GM12878 (cell line): Measurements from ENCODE around the gene IGSF8. TPM values are rescaled to one million over a fixed set of nuclear protein-coding genes. Genes with fewer than 3 reads are reported as not detected.

Experiments
- ATAC-seq: fragments of 200-7000 bp; cut with Tn5 transposase; 3 replicates; pipeline ENCODE4 v1.9.1; 2020; ENCODE audit warnings: mild to moderate bottlenecking, moderate library complexity
- BruUV-seq: library from RNA; stranded (reverse); fragments of 400-500 nt; replicated peaks from 2 replicates; lab custom pipeline; 2021; lab: Mats Ljungman, UMichigan
- CTCF ChIA-PET: fragments of 300-600 bp; sonication (Branson Sonifier 250); formaldehyde crosslinking; extraction: SDS; loops from one replicate; lab custom pipeline; 2021; ENCODE audit warnings: inconsistent platforms; lab: Yijun Ruan, JAX
- POLR2A ChIA-PET: fragments of 350-600 bp; formaldehyde crosslinking; extraction: SDS; loops from one replicate; lab custom pipeline; 2021; ENCODE audit warnings: inconsistent platforms; lab: Charles Lee
- RAD21 ChIA-PET: fragments of 300-600 bp; sonication (Branson Sonifier 250); formaldehyde crosslinking; loops from one replicate; lab custom pipeline; 2023; ENCODE audit warnings: antibody characterized with exemption; ENCODE audit not compliant: unreplicated experiment; lab: Charles Lee
- SMC1A ChIA-PET: fragments of 300-600 bp; sonication (Branson Sonifier 250); formaldehyde crosslinking; loops from one replicate; lab custom pipeline; 2023; ENCODE audit not compliant: unreplicated experiment, uncharacterized antibody; lab: Charles Lee
- DNase-seq: peaks from one replicate; pipeline ENCODE4 v3.0.0-alpha.2; 2011; ENCODE audit warnings: low read depth, low spot score
- FAIRE-seq: peaks from 3 replicates; lab custom pipeline; 2011; peaks lifted over from hg19 to GRCh38; lab: Jason Lieb, UNC
- H2AFZ ChIP-seq: 2 replicates; pipeline ENCODE4 v1.6.0; 2011; ENCODE audit warnings: low read depth, low read length, control low read depth; ENCODE audit not compliant: control insufficient read depth
- H3K27ac ChIP-seq: 2 replicates; pipeline ENCODE4 v1.5.1; 2011; ENCODE audit warnings: control low read depth; ENCODE audit not compliant: control insufficient read depth, insufficient read depth
- H3K27me3 ChIP-seq, 2 experiments: replicated peaks in 1 of 2; 2 replicates each; pipeline versions ENCODE4 v1.6.0 to v1.6.1; 2011; ENCODE audit warnings: low read length in 1 of 2; ENCODE audit not compliant: control insufficient read depth in 2 of 2, insufficient read depth in 2 of 2
- H3K36me3 ChIP-seq, 2 experiments: 2 replicates each; pipeline ENCODE4 v1.5.1; 2011; ENCODE audit warnings: low read length in 1 of 2; ENCODE audit not compliant: control insufficient read depth in 2 of 2, insufficient read depth in 2 of 2
- H3K4me1 ChIP-seq: 2 replicates; pipeline ENCODE4 v1.6.1; 2011; ENCODE audit warnings: mild to moderate bottlenecking, low read length, moderate library complexity, mixed read lengths; ENCODE audit not compliant: control insufficient read depth, insufficient read depth
- H3K4me2 ChIP-seq: 2 replicates; pipeline ENCODE4 v1.6.0; 2011; ENCODE audit warnings: control low read depth; ENCODE audit not compliant: control insufficient read depth, insufficient read depth
- H3K4me3 ChIP-seq: fragments of 200-600 bp; sonication (generic); 2 replicates; pipeline ENCODE4 v1.5.1; 2016
- H3K79me2 ChIP-seq: 2 replicates; pipeline ENCODE4 v1.6.0; 2011; ENCODE audit warnings: low read length; ENCODE audit not compliant: control insufficient read depth, insufficient read depth
- H3K9ac ChIP-seq: 2 replicates; pipeline ENCODE4 v1.8.0; 2011; ENCODE audit warnings: low read length, control low read depth, mixed read lengths; ENCODE audit not compliant: control insufficient read depth, insufficient read depth
- H3K9me3 ChIP-seq: replicated peaks from 3 replicates; pipeline ENCODE4 v1.5.1; 2011; ENCODE audit warnings: mild to moderate bottlenecking, low read length; ENCODE audit not compliant: control insufficient read depth, insufficient read depth
- H4K20me1 ChIP-seq: 2 replicates; pipeline ENCODE4 v1.6.0; 2011; ENCODE audit not compliant: control insufficient read depth, insufficient read depth
- BMI1 ChIP-seq: fragments of 450-650 bp; IDR thresholded peaks from 2 replicates; pipeline ENCODE4 v1.6.1; 2016; ENCODE audit warnings: mild to moderate bottlenecking, moderate library complexity, borderline replicate concordance
- CBFB ChIP-seq: IDR thresholded peaks from 2 replicates; pipeline ENCODE4 v1.6.1; 2016; ENCODE audit warnings: antibody characterized with exemption, low read depth
- CHD4 ChIP-seq: fragments of 200-600 bp; sonication (generic); IDR thresholded peaks from 2 replicates; pipeline ENCODE4 v1.6.1; 2016; ENCODE audit warnings: mild to moderate bottlenecking
- FOXM1 ChIP-seq: IDR thresholded peaks from 2 replicates; pipeline ENCODE4 v1.6.1; 2012; ENCODE audit warnings: low read depth, mild to moderate bottlenecking, inconsistent platforms, low read length, moderate library complexity
- IRF3 ChIP-seq: fragments of 450-650 bp; IDR thresholded peaks from 2 replicates; pipeline ENCODE4 v1.6.1; 2014; ENCODE audit warnings: mild to moderate bottlenecking
- KAT2A ChIP-seq: conservative IDR thresholded peaks from 2 replicates; pipeline ENCODE4 v1.6.1; 2011; ENCODE audit warnings: low read depth, low read length; ENCODE audit not compliant: control insufficient read depth
- LARP7 ChIP-seq: fragments of 450-650 bp; IDR thresholded peaks from 2 replicates; pipeline ENCODE4 v1.6.1; 2017; ENCODE audit warnings: mild to moderate bottlenecking
- PBX3 ChIP-seq: IDR thresholded peaks from 2 replicates; pipeline ENCODE4 v1.6.1; 2011; ENCODE audit warnings: mild to moderate bottlenecking, low read depth, low read length, moderate library complexity; ENCODE audit not compliant: insufficient replicate concordance
- RBBP5 ChIP-seq: fragments of 200-600 bp; sonication (generic); conservative IDR thresholded peaks from 2 replicates; pipeline ENCODE4 v1.6.1; 2016
- REST ChIP-seq: IDR thresholded peaks from 2 replicates; pipeline ENCODE4 v1.6.1; 2012; ENCODE audit warnings: mild to moderate bottlenecking, low read depth, low read length
- ZBED1 ChIP-seq: IDR thresholded peaks from 2 replicates; pipeline ENCODE4 v1.6.1; 2016; ENCODE audit warnings: borderline replicate concordance
- WGBS: methylation state at CpG from one replicate; pipeline ENCODE4 v1.1.6; 2016; ENCODE audit warnings: low lambda C conversion rate; ENCODE audit not compliant: insufficient replicate concordance, insufficient coverage; ENCODE audit errors: missing lambda C conversion rate; 5-methylcytosine and 5-hydroxymethylcytosine counted together
- in situ Hi-C: fragments of 300-500 bp; cut with MboI; formaldehyde crosslinking; loops from 9 replicates; pipeline ENCODE4 v1.14.3; 2018; ENCODE audit warnings: mixed read lengths
- intact Hi-C: fragments of 100-400 bp; cut with micrococcal nuclease; formaldehyde crosslinking; loops from one replicate; pipeline ENCODE4 v1.14.2; 2022; ENCODE audit not compliant: unreplicated experiment
- polyA plus RNA-seq, 11 experiments: library from polyadenylated mRNA; depleted of rRNA in 4 of 11; unstranded in 6 of 11; stranded (reverse) in 5 of 11; fragments of >200 nt; fragmentation: Nextera tagmentation in 4 of 11; fragmentation: Illumina TruSeq in 1 of 11; extraction: Ambion mirVana in 4 of 11; extraction: Trizol in 1 of 11; gene quantifications; 1 replicate in 1 of 11; 2 replicates in 10 of 11; pipeline versions ENCODE4 v1.2.1 to v1.2.3, GENCODE V29; 2011 to 2016; ENCODE audit warnings: inconsistent platforms in 2 of 11, missing spikeins in 2 of 11, low read depth in 1 of 11
- total RNA-seq, 4 experiments: library from RNA; depleted of rRNA in 3 of 4; stranded (reverse); fragments of >200 nt in 3 of 4; fragmentation: Illumina TruSeq in 1 of 4; extraction: Trizol in 1 of 4; gene quantifications; 2 replicates each; pipeline versions ENCODE4 v1.2.1 to v1.2.3, GENCODE V29; 2013 to 2021
- TF ChIP-seq, protein P1 (sequence below): fragments of 450-650 bp; IDR thresholded peaks from 2 replicates; pipeline ENCODE4 v1.6.1; 2017; ENCODE audit warnings: antibody characterized with exemption, mild to moderate bottlenecking, moderate library complexity
- TF ChIP-seq, protein P2 (sequence below): fragments of 450-650 bp; conservative IDR thresholded peaks from 2 replicates; pipeline ENCODE4 v1.6.1; 2017; ENCODE audit warnings: mild to moderate bottlenecking, moderate library complexity
- TF ChIP-seq, protein P3 (sequence below): IDR thresholded peaks from 2 replicates; pipeline ENCODE4 v1.6.1; 2012; ENCODE audit warnings: low read depth, low read length, improper control_type of control experiment

The IGSF8 gene
- total and polyA plus RNA-seq, 10 of the 15 experiments (the other 5 are each of a cell fraction or from before 2014, with no cell fraction given), result 0.64 to 24.7 (median 13.9) TPM

DNA sequence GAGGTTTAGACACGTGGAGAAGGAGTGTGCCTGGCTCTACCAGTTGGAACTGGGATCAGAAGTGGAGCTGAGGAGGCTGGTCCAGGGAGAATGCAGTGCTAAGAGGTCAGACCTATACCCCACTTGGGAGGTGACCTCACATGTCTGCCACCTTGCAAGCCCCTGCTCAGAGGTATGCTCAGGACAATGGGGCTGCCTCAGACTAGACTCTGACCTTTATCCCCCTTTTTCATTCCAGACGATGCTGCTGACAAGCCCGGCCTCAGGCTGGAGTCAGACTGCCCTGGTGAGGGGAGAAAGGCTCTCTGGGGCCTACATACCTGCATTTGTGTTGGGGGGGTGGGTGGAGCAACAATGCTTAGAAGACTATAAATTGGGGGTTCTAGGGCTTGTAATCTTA, 33.7 kb downstream of the IGSF8 start:
- ATAC-seq (no peak), DNase-seq (no peak), FAIRE-seq (no peak)
- in situ Hi-C loops, result no loop called here
- Histone ChIP-seq H3K9ac (no peak overlapping the region), H3K27ac (no peak overlapping the region), H3K36me3 (no peaks in the 10 kb centered on the region), H3K4me3 (no peak overlapping the region), H2AFZ (no peak overlapping the region), H3K4me2 (no peak overlapping the region), H3K27me3 (peaks cover 1 to 18% of the 10 kb centered on the region in 2 experiments), H4K20me1 (no peaks in the 10 kb centered on the region), H3K79me2 (no peaks in the 10 kb centered on the region), H3K9me3 (no peaks in the 10 kb centered on the region), H3K4me1 (no peaks in the 10 kb centered on the region)
- SMC1A ChIA-PET, result interaction anchor here (1.2 to 2.0 kb wide), 2 partner anchors 13 to 18 kb away, joined by 3 to 11 read pairs; no protein-coding TSS in a partner anchor
- intact Hi-C loops, result no loop called here
- BruUV-seq, result no TSS peak
- RAD21 ChIA-PET, result no interaction called here
- 0% methylated on average over 3 of the region's 3 CpGs for WGBS
- TF ChIP-seq IRF3 (no peak), ZBED1 (no peak), CHD4 (no peak), LARP7 (no peak), RBBP5 (no peak), REST (no peak), BMI1 (no peak), KAT2A (no peak), FOXM1 (no peak), CBFB (no peak), PBX3 (no peak)
- TF ChIP-seq, protein P1, sequence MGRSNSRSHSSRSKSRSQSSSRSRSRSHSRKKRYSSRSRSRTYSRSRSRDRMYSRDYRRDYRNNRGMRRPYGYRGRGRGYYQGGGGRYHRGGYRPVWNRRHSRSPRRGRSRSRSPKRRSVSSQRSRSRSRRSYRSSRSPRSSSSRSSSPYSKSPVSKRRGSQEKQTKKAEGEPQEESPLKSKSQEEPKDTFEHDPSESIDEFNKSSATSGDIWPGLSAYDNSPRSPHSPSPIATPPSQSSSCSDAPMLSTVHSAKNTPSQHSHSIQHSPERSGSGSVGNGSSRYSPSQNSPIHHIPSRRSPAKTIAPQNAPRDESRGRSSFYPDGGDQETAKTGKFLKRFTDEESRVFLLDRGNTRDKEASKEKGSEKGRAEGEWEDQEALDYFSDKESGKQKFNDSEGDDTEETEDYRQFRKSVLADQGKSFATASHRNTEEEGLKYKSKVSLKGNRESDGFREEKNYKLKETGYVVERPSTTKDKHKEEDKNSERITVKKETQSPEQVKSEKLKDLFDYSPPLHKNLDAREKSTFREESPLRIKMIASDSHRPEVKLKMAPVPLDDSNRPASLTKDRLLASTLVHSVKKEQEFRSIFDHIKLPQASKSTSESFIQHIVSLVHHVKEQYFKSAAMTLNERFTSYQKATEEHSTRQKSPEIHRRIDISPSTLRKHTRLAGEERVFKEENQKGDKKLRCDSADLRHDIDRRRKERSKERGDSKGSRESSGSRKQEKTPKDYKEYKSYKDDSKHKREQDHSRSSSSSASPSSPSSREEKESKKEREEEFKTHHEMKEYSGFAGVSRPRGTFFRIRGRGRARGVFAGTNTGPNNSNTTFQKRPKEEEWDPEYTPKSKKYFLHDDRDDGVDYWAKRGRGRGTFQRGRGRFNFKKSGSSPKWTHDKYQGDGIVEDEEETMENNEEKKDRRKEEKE, result no peak
- TF ChIP-seq, protein P2, sequence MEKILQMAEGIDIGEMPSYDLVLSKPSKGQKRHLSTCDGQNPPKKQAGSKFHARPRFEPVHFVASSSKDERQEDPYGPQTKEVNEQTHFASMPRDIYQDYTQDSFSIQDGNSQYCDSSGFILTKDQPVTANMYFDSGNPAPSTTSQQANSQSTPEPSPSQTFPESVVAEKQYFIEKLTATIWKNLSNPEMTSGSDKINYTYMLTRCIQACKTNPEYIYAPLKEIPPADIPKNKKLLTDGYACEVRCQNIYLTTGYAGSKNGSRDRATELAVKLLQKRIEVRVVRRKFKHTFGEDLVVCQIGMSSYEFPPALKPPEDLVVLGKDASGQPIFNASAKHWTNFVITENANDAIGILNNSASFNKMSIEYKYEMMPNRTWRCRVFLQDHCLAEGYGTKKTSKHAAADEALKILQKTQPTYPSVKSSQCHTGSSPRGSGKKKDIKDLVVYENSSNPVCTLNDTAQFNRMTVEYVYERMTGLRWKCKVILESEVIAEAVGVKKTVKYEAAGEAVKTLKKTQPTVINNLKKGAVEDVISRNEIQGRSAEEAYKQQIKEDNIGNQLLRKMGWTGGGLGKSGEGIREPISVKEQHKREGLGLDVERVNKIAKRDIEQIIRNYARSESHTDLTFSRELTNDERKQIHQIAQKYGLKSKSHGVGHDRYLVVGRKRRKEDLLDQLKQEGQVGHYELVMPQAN, result no peak
- TF ChIP-seq, protein P3, sequence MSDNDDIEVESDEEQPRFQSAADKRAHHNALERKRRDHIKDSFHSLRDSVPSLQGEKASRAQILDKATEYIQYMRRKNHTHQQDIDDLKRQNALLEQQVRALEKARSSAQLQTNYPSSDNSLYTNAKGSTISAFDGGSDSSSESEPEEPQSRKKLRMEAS, result no peak
- POLR2A ChIA-PET, result no interaction called here
- CTCF ChIA-PET, result interaction anchor here (3.1 to 49.8 kb wide), 2 partner anchors 19 to 20 kb away, joined by 21 to 1035 read pairs; partner anchors contain the start of genes IGSF8, KCNJ10 and KCNJ9
